Measurements from ENCODE around the gene BDKRB1. TPM values are rescaled to one million over a fixed set of nuclear protein-coding genes. Genes with fewer than 3 reads are reported as not detected.

BDKRB1 gene
- total RNA-seq, 1 experiment from 2014 or later: 0.11 TPM

GRCh38 chr14:96249029-96249428 is 7.0 kb upstream of the BDKRB1 start (continued):
- TF ChIP-seq ZSCAN18 (CRISPR knock-in tag; IDR thresholded peaks at IDR 0.05) (no peak), EMX1 (CRISPR knock-in tag; IDR thresholded peaks at IDR 0.05) (no peak), ZBTB43 (CRISPR knock-in tag; IDR thresholded peaks at IDR 0.05) (no peak)

- H3K27me3 Mint-ChIP-seq (ENCODE audit: low read depth): no peaks in the 10 kb centered on the region; the same call in 1 of the 2 replicates
- TF ChIP-seq NFATC4 (CRISPR knock-in tag; IDR thresholded peaks at IDR 0.05): no peak
Observed at GRCh38 chr14:96250485-96250884, 5.5 kb upstream of the BDKRB1 start.

GRCh38 chr14:96251656-96252155 is 4.3 kb upstream of the BDKRB1 start:
- Mint-ChIP-seq H3K9me3 (no peaks in the 10 kb centered on the region), H3K27me3 (ENCODE audit: low read depth) (no peaks in the 10 kb centered on the region; the same call in 1 of the 2 replicates)
- no peak for TF ChIP-seq CTCF (IDR thresholded peaks at IDR 0.05)
- TF ChIP-seq ETV6 (CRISPR knock-in tag; IDR thresholded peaks at IDR 0.05): no peak

More at GRCh38 chr14:96250485-96250884, 5.5 kb upstream of the BDKRB1 start:
- CTCF ChIA-PET: interaction anchor here (0.6 to 1.2 kb wide), 2 partner anchors 150 to 1019 kb away, joined by 3 to 4 read pairs; no protein-coding TSS in a partner anchor
- no peaks in the 10 kb centered on the region for H3K36me3 Mint-ChIP-seq
- ATAC-seq: peak; percentile 36; the same call in 1 of the 2 replicates
- peaks cover 4% of the 10 kb centered on the region for H3K9me3 Mint-ChIP-seq
- H3K4me3 Mint-ChIP-seq: no peak overlapping the region
- POLR2A ChIA-PET: interaction anchor here (0.6 kb wide), 1 partner anchor 212 kb away, joined by 3 read pairs; no protein-coding TSS in a partner anchor
- DNase-seq (ENCODE audit: low spot score): no peak
- no peak overlapping the region for H3K27ac Mint-ChIP-seq
- H3K4me1 Mint-ChIP-seq: peaks cover 21% of the 10 kb centered on the region

GRCh38 chr14:96252323-96252998 is 3.5 kb upstream of the BDKRB1 start:
- Mint-ChIP-seq H3K9me3 (no peaks in the 10 kb centered on the region), H3K36me3 (no peaks in the 10 kb centered on the region), H3K4me1 (peaks cover 21% of the 10 kb centered on the region), H3K27ac (no peak overlapping the region), H3K4me3 (no peak overlapping the region), H3K27me3 (ENCODE audit: low read depth) (no peaks in the 10 kb centered on the region; the same call in 1 of the 2 replicates)
- ATAC-seq (no peak), DNase-seq (ENCODE audit: low spot score) (no peak)
- POLR2A ChIA-PET: no interaction called here
- CTCF ChIA-PET: interaction anchor here (1.3 to 1.5 kb wide), 3 partner anchors 22 to 154 kb away, joined by 3 read pairs; no protein-coding TSS in a partner anchor
- TF ChIP-seq FOXK1 (CRISPR knock-in tag; IDR thresholded peaks at IDR 0.05): no peak
- TF ChIP-seq OVOL2 (CRISPR knock-in tag; IDR thresholded peaks at IDR 0.05; ENCODE audit: borderline replicate concordance): no peak
- TF ChIP-seq ETV6 (CRISPR knock-in tag; IDR thresholded peaks at IDR 0.05): no peak
- TF ChIP-seq E2F5 (CRISPR knock-in tag; IDR thresholded peaks at IDR 0.05): no peak
- no peak for TF ChIP-seq ZNF416 (CRISPR knock-in tag; IDR thresholded peaks at IDR 0.05)
- TF ChIP-seq SP1 (CRISPR knock-in tag; conservative IDR thresholded peaks at IDR 0.05): no peak
- no peak for TF ChIP-seq RELA (CRISPR knock-in tag; IDR thresholded peaks at IDR 0.05; ENCODE audit: borderline replicate concordance)
- no peak for TF ChIP-seq NR2C2 (CRISPR knock-in tag; IDR thresholded peaks at IDR 0.05)
- TF ChIP-seq PRRX2 (CRISPR knock-in tag; IDR thresholded peaks at IDR 0.05): no peak
- no peak for TF ChIP-seq ZNF671 (CRISPR knock-in tag; IDR thresholded peaks at IDR 0.05)
- no peak for TF ChIP-seq ATF2 (CRISPR knock-in tag; IDR thresholded peaks at IDR 0.05; ENCODE audit: borderline replicate concordance, low read depth)
- no peak for TF ChIP-seq PRDM15 (CRISPR knock-in tag; IDR thresholded peaks at IDR 0.05)
- TF ChIP-seq HMGA2 (CRISPR knock-in tag; IDR thresholded peaks at IDR 0.05): no peak
- no peak for TF ChIP-seq SMAD3 (CRISPR knock-in tag; IDR thresholded peaks at IDR 0.05; ENCODE audit: borderline replicate concordance)

More at GRCh38 chr14:96251656-96252155, 4.3 kb upstream of the BDKRB1 start:
- no peak overlapping the region for H3K4me3 Mint-ChIP-seq
- ChIA-PET POLR2A (no interaction called here), CTCF (interaction anchor here (1.2 to 1.3 kb wide), 2 partner anchors 23 to 151 kb away, joined by 3 to 4 read pairs; no protein-coding TSS in a partner anchor)
- ATAC-seq (no peak), DNase-seq (ENCODE audit: low spot score) (no peak)
- H3K4me1 Mint-ChIP-seq: peaks cover 21% of the 10 kb centered on the region
- no peaks in the 10 kb centered on the region for H3K36me3 Mint-ChIP-seq
- H3K27ac Mint-ChIP-seq: no peak overlapping the region

Measured in WTC11 (cell line).